HG03066 (cell line): ENCODE data around the gene CHTF8.
"Not testable (repeated sequence)": the region's sequence is repeated elsewhere in the genome, so short reads cannot be mapped to it uniquely, and the experiment has no call there.

Source experiments
- ATAC-seq: cut with Tn5 transposase; IDR thresholded peaks from one replicate; pipeline ENCODE4 v1.9.1; 2021; ENCODE audit warnings: low read depth; ENCODE audit not compliant: unreplicated experiment

The CHTF8 gene, protein sequence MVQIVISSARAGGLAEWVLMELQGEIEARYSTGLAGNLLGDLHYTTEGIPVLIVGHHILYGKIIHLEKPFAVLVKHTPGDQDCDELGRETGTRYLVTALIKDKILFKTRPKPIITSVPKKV

GRCh38 chr16:69132424-69133252, at the start of gene CHTF8, which contains the start of gene UTP4:
TSS of gene CHTF8 (minus strand) at chr16:69132588. CDS start at chr16:69121458, 11,130 bp downstream.
TSS of gene UTP4 (plus strand) at chr16:69132649. CDS start at chr16:69133460, 811 bp downstream.
- ATAC-seq, result peak; percentile 75

GRCh38 chr16:69180011-69180338, 47.6 kb upstream of the CHTF8 start:
- ATAC-seq, result no peak

- ATAC-seq, result no peak
These were observed 47.1 kb upstream of the CHTF8 start for GRCh38 chr16:69179328-69180010.

GRCh38 chr16:69176033-69176800, 43.8 kb upstream of the CHTF8 start:
- no peak for ATAC-seq

GRCh38 chr16:69171325-69172084, 39.1 kb upstream of the CHTF8 start:
- ATAC-seq, result no peak

DNA sequence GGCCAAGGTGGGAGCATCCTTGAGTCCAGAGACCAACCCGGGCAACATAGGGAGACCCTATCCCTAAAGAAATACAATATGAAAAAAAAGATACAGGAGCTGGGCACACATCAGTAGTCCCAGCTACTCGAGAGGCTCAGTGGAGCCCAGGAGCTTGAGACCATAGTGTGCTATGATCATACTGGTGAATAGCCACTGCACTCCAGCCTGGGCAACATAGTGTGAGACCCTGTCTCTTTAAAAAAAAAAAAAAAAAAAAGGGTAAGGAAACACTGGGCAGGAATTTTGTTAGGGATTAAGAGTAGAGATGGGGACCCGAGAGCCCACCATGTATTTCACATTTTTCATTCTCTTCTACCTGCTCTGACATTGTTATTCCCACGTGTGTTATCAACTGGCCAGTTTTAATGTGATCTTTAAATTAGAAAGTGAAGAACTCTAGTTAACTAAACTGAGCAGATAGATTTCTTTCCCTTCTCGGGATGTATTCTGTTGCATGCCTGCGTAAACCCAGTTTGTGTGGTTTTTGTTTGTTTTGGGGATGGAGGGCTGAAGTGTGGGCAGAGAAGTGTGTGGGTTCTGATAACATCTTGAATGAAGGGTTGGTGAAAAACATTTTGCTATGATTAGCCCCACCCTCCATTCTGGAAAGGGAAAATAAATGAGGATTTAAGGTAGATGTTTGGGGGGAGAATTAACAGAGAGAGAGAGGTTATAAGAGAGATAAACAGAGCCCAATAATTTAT, 37.4 kb upstream of the CHTF8 start:
- no peak for ATAC-seq

DNA sequence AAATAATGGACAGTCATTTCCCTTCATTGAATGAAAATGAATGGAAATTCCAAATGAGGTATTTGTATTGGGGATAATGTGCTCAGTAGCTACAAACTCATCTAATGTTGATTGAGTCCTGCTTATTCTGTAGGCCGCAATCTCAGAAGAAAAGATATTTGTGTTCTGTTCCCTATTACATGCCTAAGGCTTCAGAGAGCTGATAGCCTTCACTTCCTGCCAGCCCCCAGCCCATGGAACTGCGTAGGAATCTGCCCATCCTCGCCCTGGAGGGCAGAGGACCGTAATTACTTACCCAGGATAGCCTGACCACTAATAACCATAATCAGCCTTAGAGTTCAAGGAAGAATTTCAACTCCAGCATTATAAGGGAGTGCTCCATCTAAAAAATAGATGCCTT, 36.7 kb upstream of the CHTF8 start:
- ATAC-seq, result no peak

- ATAC-seq, result no peak
These were observed 34.9 kb upstream of the CHTF8 start for GRCh38 chr16:69166946-69167930.

DNA sequence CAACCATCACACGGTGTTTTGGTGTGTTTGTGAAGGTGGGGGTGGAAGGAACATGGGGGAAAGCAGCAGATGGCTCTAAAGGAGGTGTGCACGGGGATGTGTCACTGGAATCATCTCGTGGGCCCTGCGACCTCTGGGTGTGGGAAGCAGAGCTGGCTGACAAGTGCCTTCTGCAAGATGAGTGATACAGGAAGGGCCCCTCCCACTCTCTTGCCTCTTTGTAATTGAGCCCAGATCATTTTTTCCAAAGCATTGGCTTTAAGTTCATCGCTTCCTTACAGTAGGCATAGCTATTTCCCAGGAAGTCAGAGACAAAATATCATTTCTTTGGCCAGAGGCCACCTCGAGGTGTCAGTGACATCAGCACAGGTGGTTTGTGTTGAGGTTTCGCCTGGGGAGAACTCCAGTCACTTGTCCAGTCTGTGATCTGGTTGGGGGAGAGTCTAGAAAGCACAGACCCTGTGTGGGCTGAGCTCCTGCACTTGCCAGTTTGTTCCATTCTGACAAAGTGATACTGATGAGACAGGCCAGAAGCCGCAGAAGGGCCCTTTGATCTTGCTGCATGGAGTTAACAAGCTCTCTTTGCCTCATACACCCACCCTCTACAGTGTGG, 33.9 kb upstream of the CHTF8 start:
- ATAC-seq, result no peak

GRCh38 chr16:69165584-69165983, 33.2 kb upstream of the CHTF8 start:
- ATAC-seq, result no peak

DNA sequence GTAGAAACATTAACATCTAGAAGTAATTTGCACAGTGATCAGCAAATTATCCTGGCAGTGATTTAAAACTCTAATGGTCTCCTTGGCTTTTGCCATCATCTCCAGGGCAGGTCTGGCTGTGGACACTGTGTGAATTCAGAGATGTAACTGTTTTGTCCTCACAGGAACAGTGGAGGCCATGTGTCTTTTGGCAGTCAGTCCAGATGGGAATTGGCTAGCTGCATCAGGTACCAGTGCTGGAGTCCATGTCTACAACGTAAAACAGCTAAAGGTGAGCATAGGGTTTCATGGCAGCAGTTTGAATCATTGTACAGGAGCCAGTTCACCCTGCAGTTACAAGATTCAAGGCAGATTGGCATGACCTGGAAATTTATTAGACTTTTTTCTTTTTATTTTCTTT, 27.8 kb upstream of the CHTF8 start:
- no peak for ATAC-seq

- ATAC-seq, result no peak
These were observed 24.8 kb upstream of the CHTF8 start for GRCh38 chr16:69157196-69157595.

DNA sequence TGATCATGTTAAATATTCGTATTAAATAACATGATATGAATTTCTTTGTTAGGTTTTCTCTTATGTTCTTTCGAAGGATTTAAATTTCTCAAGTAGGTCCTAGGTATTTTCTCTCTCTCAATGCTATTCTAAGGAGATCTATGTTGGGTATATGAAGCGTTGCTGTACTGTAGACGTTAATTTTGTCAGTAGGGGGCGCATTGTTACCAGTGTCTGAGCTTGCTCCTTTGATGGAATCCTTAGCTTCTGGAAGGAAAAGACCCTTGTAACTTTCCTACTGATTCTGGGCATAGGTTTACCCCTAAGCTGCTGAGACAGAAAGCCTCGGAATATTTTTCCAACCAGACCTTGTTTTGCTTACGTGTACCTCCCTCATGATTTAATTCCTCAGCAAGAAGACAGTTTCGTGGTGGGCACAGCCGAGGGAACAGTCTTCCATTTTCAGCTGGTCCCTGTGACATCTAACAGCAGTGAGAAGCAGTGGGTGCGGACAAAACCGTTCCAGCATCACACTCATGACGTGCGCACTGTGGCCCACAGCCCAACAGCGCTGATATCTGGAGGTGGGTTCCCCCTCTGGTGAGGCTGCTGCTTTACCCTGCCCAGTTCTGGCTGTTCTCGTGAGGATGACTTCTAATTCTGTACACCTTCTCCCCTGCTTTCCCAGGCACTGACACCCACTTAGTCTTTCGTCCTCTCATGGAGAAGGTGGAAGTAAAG, 17.9 kb upstream of the CHTF8 start:
- ATAC-seq, result no peak

GRCh38 chr16:69149621-69150020, 17.2 kb upstream of the CHTF8 start:
- not testable (repeated sequence) for ATAC-seq

GRCh38 chr16:69145658-69146057, 13.3 kb upstream of the CHTF8 start:
- no peak for ATAC-seq

GRCh38 chr16:69143116-69143515, 10.7 kb upstream of the CHTF8 start:
- no peak for ATAC-seq

DNA sequence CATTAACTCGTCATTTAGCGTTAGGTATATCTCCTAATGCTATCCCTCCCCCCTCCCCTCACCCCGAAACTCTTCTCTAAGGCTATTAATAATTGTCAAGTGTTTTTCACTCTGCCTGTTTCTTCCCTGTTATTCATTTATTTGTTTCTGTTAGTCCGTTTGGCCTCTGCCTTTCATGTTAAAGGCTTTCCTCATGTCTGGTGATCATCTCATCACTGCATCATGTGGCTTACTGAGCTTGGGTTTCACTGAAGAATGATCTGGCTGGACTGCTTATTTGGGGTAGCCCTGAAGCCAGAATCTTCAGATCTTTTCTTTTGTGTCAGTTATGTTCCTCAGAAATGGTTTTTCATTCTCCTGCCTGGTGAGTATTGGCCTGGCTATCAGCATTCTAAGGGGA, 9.5 kb upstream of the CHTF8 start:
- no peak for ATAC-seq
